Measurements from ENCODE around the gene MIX23. TPM values are rescaled to one million over a fixed set of nuclear protein-coding genes. Genes with fewer than 3 reads are reported as not detected.
A peak's percentile ranks its signal among the peaks of the same experiment; 100 is the strongest.

The MIX23 gene
- total RNA-seq, 1 experiment from 2014 or later: 75.3 TPM

DNA sequence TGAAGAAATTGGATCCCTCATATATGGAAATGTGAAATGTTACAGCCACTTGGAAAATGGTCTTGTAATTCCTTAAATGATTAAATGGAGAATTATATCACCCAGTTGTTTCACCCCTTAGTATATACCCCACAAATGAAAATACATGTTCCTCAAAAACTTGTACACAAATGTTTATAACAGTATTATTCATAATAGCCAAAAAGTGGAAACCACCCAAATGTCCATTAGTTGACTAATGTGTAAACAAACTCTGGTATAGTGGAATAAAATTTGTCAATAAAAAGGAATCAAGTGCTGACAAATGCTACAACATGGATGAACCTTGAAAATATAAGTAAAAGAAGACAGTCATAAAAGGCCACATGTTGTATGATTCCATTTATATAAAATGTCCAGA lies 13.5 kb upstream of the MIX23 start:
- H3K36me3 ChIP-seq (ENCODE audit: insufficient read depth, low read length, poor library complexity, severe bottlenecking): no peaks in the 10 kb centered on the region
- H3K27ac ChIP-seq (ENCODE audit: low read depth, low read length, poor library complexity, severe bottlenecking): no peak overlapping the region
- POLR2A ChIA-PET (ENCODE audit: low non-redundant PET): no interaction called here
- no peak for DNase-seq (ENCODE audit: low spot score)
- no peaks in the 10 kb centered on the region for H3K27me3 ChIP-seq (replicated peaks; ENCODE audit: insufficient read depth, low read depth, low read length, poor library complexity)
- no peak for TF ChIP-seq EZH2 (IDR thresholded peaks at IDR 0.05; ENCODE audit: borderline replicate concordance, low read depth, low read length, poor library complexity, severe bottlenecking)
- TF ChIP-seq, protein P1, sequence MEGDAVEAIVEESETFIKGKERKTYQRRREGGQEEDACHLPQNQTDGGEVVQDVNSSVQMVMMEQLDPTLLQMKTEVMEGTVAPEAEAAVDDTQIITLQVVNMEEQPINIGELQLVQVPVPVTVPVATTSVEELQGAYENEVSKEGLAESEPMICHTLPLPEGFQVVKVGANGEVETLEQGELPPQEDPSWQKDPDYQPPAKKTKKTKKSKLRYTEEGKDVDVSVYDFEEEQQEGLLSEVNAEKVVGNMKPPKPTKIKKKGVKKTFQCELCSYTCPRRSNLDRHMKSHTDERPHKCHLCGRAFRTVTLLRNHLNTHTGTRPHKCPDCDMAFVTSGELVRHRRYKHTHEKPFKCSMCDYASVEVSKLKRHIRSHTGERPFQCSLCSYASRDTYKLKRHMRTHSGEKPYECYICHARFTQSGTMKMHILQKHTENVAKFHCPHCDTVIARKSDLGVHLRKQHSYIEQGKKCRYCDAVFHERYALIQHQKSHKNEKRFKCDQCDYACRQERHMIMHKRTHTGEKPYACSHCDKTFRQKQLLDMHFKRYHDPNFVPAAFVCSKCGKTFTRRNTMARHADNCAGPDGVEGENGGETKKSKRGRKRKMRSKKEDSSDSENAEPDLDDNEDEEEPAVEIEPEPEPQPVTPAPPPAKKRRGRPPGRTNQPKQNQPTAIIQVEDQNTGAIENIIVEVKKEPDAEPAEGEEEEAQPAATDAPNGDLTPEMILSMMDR (conservative IDR thresholded peaks at IDR 0.05; ENCODE audit: low read depth, low read length): no peak
- no TSS peak for BruUV-seq (replicated peaks)
- H3K4me1 ChIP-seq (ENCODE audit: insufficient read depth, low read length, poor library complexity, severe bottlenecking): peaks cover 38% of the 10 kb centered on the region
- intact Hi-C loops (cut with micrococcal nuclease; ENCODE audit: unreplicated experiment): loop anchor here (10.0 kb wide), 1 partner anchor 868 kb away; no protein-coding TSS in a partner anchor
- H3K4me3 ChIP-seq (ENCODE audit: low read depth, low read length, poor library complexity, severe bottlenecking): no peak overlapping the region
- CTCF ChIA-PET: no interaction called here
- H3K9me3 ChIP-seq (ENCODE audit: low read depth, low read length, poor library complexity, severe bottlenecking): no peaks in the 10 kb centered on the region

- Histone ChIP-seq H3K36me3 (ENCODE audit: insufficient read depth, low read length, poor library complexity, severe bottlenecking) (no peaks in the 10 kb centered on the region), H3K27ac (ENCODE audit: low read depth, low read length, poor library complexity, severe bottlenecking) (peak overlapping the region; percentile 49), H3K9me3 (ENCODE audit: low read depth, low read length, poor library complexity, severe bottlenecking) (no peaks in the 10 kb centered on the region), H3K4me1 (ENCODE audit: insufficient read depth, low read length, poor library complexity, severe bottlenecking) (peaks cover 38% of the 10 kb centered on the region), H3K4me3 (ENCODE audit: low read depth, low read length, poor library complexity, severe bottlenecking) (no peak overlapping the region), H3K27me3 (replicated peaks; ENCODE audit: insufficient read depth, low read depth, low read length, poor library complexity) (no peaks in the 10 kb centered on the region)
- ChIA-PET POLR2A (ENCODE audit: low non-redundant PET) (no interaction called here), CTCF (interaction anchor here (1.0 kb wide), 1 partner anchor 12 kb away, joined by 4 read pairs; the partner anchor contains the start of gene FAM162A)
- TF ChIP-seq, protein P1 (conservative IDR thresholded peaks at IDR 0.05; ENCODE audit: low read depth, low read length): no peak
- TF ChIP-seq EZH2 (IDR thresholded peaks at IDR 0.05; ENCODE audit: borderline replicate concordance, low read depth, low read length, poor library complexity, severe bottlenecking): no peak
- no TSS peak for BruUV-seq (replicated peaks)
- intact Hi-C loops (cut with micrococcal nuclease; ENCODE audit: unreplicated experiment): loop anchor here (10.0 kb wide), 1 partner anchor 869 kb away; no protein-coding TSS in a partner anchor
- peak; percentile 65 for DNase-seq (ENCODE audit: low spot score)
These were observed 12.6 kb upstream of the MIX23 start for GRCh38 chr3:122395582-122395981.

DNA sequence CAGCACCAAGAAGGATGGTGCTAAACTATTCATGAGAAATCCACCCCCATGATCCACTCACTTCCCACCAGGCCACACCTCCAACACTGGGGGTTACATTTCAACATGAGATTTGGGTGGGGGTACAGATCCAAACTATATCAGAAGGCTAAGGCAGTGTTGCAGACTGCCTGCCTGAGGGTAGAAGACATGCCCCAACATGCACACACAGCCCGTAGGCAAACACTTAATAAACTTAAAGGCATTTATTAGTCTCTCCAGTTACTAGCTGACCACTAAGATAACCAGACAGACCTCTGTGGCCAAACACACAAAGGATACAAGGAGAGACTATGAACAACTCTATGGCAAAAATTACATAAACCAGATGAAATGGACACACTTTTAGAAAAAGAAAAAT lies 11.1 kb upstream of the MIX23 start:
- TF ChIP-seq EZH2 (IDR thresholded peaks at IDR 0.05; ENCODE audit: borderline replicate concordance, low read depth, low read length, poor library complexity, severe bottlenecking): no peak
- TF ChIP-seq, protein P1 (conservative IDR thresholded peaks at IDR 0.05; ENCODE audit: low read depth, low read length): no peak
- no peak for DNase-seq (ENCODE audit: low spot score)
- H3K4me1 ChIP-seq (ENCODE audit: insufficient read depth, low read length, poor library complexity, severe bottlenecking): peaks cover 38% of the 10 kb centered on the region
- H3K9me3 ChIP-seq (ENCODE audit: low read depth, low read length, poor library complexity, severe bottlenecking): no peaks in the 10 kb centered on the region
- no TSS peak for BruUV-seq (replicated peaks)
- intact Hi-C loops (cut with micrococcal nuclease; ENCODE audit: unreplicated experiment): loop anchor here (10.0 kb wide), 1 partner anchor 871 kb away; no protein-coding TSS in a partner anchor
- no peaks in the 10 kb centered on the region for H3K36me3 ChIP-seq (ENCODE audit: insufficient read depth, low read length, poor library complexity, severe bottlenecking)
- ChIA-PET CTCF (interaction anchor here (2.0 kb wide), 1 partner anchor 285 kb away, joined by 15 read pairs; no protein-coding TSS in a partner anchor), POLR2A (ENCODE audit: low non-redundant PET) (no interaction called here)
- H3K27ac ChIP-seq (ENCODE audit: low read depth, low read length, poor library complexity, severe bottlenecking): no peak overlapping the region
- H3K27me3 ChIP-seq (replicated peaks; ENCODE audit: insufficient read depth, low read depth, low read length, poor library complexity): no peaks in the 10 kb centered on the region
- H3K4me3 ChIP-seq (ENCODE audit: low read depth, low read length, poor library complexity, severe bottlenecking): no peak overlapping the region
